SK-N-SH treated with all-trans-retinoic acid at 6 μM for 48 hours (cell line): Measurements from ENCODE around the gene ARHGEF7.

Source experiments
- ATAC-seq: fragments of 200-7000 bp; cut with Tn5 transposase; 3 replicates; pipeline ENCODE4 v1.9.1; 2020; ENCODE audit warnings: mild to moderate bottlenecking, moderate library complexity
- ARNTL ChIP-seq: fragments of 450-650 bp; formaldehyde crosslinking; IDR thresholded peaks from 2 replicates; pipeline ENCODE4 v1.5.0; 2020; ENCODE audit warnings: low read depth, mild to moderate bottlenecking, moderate library complexity, borderline replicate concordance
- BACH2 ChIP-seq: fragments of 250-450 bp; sonication (Bioruptor Pico); IDR thresholded peaks from 2 replicates; pipeline ENCODE4 v1.9.0; 2021; ENCODE audit warnings: mild to moderate bottlenecking, borderline replicate concordance
- CSDC2 ChIP-seq: fragments of 250-450 bp; sonication (Bioruptor Pico); IDR thresholded peaks from 2 replicates; pipeline ENCODE4 v1.5.0; 2020; ENCODE audit warnings: mild to moderate bottlenecking, moderate library complexity
- ESRRG ChIP-seq: fragments of 250-450 bp; sonication (Bioruptor Pico); IDR thresholded peaks from 2 replicates; pipeline ENCODE4 v1.6.1; 2021; ENCODE audit warnings: mild to moderate bottlenecking
- GLIS3 ChIP-seq: fragments of 250-450 bp; sonication (Bioruptor Pico); IDR thresholded peaks from 2 replicates; pipeline ENCODE4 v1.5.0; 2020; ENCODE audit warnings: mild to moderate bottlenecking, moderate library complexity
- ISL1 ChIP-seq: fragments of 250-450 bp; sonication (Bioruptor Pico); IDR thresholded peaks from 2 replicates; pipeline ENCODE4 v2.1.2; 2022; ENCODE audit warnings: mild to moderate bottlenecking, moderate library complexity
- OSR1 ChIP-seq: fragments of 250-450 bp; sonication (Bioruptor Pico); IDR thresholded peaks from 2 replicates; pipeline ENCODE4 v1.8.0; 2022; ENCODE audit warnings: moderate library complexity, mild to moderate bottlenecking, inconsistent platforms
- PPARA ChIP-seq: fragments of 250-450 bp; sonication (Bioruptor Pico); IDR thresholded peaks from 2 replicates; pipeline ENCODE4 v1.5.0; 2020; ENCODE audit warnings: mild to moderate bottlenecking, borderline replicate concordance
- RARB ChIP-seq: fragments of 250-450 bp; sonication (Bioruptor Pico); IDR thresholded peaks from 2 replicates; pipeline ENCODE4 v1.8.0; 2021; ENCODE audit warnings: mild to moderate bottlenecking, moderate library complexity
- SNAI2 ChIP-seq: fragments of 250-450 bp; sonication (Bioruptor Pico); IDR thresholded peaks from 2 replicates; pipeline ENCODE4 v1.5.0; 2020; ENCODE audit warnings: mild to moderate bottlenecking, moderate library complexity
- TOX ChIP-seq: fragments of 250-450 bp; sonication (Bioruptor Pico); IDR thresholded peaks from 2 replicates; pipeline ENCODE4 v1.8.0; 2021; ENCODE audit warnings: mild to moderate bottlenecking, moderate library complexity, borderline replicate concordance
- ZC3H10 ChIP-seq: fragments of 250-450 bp; sonication (Bioruptor Pico); IDR thresholded peaks from 2 replicates; pipeline ENCODE4 v1.5.1; 2021; ENCODE audit warnings: mild to moderate bottlenecking, moderate library complexity
- ZFP3 ChIP-seq: fragments of 250-450 bp; sonication (Bioruptor Pico); IDR thresholded peaks from 2 replicates; pipeline ENCODE4 v1.5.0; 2020; ENCODE audit warnings: mild to moderate bottlenecking, moderate library complexity
- ZFP30 ChIP-seq: fragments of 450-650 bp; formaldehyde crosslinking; IDR thresholded peaks from 2 replicates; pipeline ENCODE4 v1.5.0; 2022; ENCODE audit warnings: mild to moderate bottlenecking, moderate library complexity
- ZNF565 ChIP-seq: fragments of 450-650 bp; formaldehyde crosslinking; conservative IDR thresholded peaks from 2 replicates; pipeline ENCODE4 v1.5.0; 2020; ENCODE audit warnings: low read depth, mild to moderate bottlenecking, moderate library complexity
- ZNF70 ChIP-seq: fragments of 450-650 bp; formaldehyde crosslinking; IDR thresholded peaks from 2 replicates; pipeline ENCODE4 v1.5.0; 2020; ENCODE audit warnings: mild to moderate bottlenecking, moderate library complexity
- ZNF8 ChIP-seq: fragments of 450-650 bp; formaldehyde crosslinking; IDR thresholded peaks from 2 replicates; pipeline ENCODE4 v1.5.0; 2020; ENCODE audit warnings: mild to moderate bottlenecking, moderate library complexity
- TF ChIP-seq, protein P1 (sequence below): fragments of 250-450 bp; sonication (Bioruptor Pico); IDR thresholded peaks from 2 replicates; pipeline ENCODE4 v1.8.0; 2020; ENCODE audit warnings: mild to moderate bottlenecking, moderate library complexity, borderline replicate concordance
- TF ChIP-seq, protein P2 (sequence below): fragments of 250-450 bp; sonication (Bioruptor Pico); IDR thresholded peaks from 2 replicates; pipeline ENCODE4 v1.5.1; 2020; ENCODE audit warnings: low read depth, mild to moderate bottlenecking, moderate library complexity
- TF ChIP-seq, protein P3 (sequence below): fragments of 250-450 bp; sonication (Bioruptor Pico); IDR thresholded peaks from 2 replicates; pipeline ENCODE4 v1.5.1; 2021; ENCODE audit warnings: mild to moderate bottlenecking, moderate library complexity
- TF ChIP-seq, protein P4 (sequence below): fragments of 250-450 bp; sonication (Bioruptor Pico); IDR thresholded peaks from 2 replicates; pipeline ENCODE4 v1.5.0; 2020; ENCODE audit warnings: mild to moderate bottlenecking, moderate library complexity

ARHGEF7 gene

DNA sequence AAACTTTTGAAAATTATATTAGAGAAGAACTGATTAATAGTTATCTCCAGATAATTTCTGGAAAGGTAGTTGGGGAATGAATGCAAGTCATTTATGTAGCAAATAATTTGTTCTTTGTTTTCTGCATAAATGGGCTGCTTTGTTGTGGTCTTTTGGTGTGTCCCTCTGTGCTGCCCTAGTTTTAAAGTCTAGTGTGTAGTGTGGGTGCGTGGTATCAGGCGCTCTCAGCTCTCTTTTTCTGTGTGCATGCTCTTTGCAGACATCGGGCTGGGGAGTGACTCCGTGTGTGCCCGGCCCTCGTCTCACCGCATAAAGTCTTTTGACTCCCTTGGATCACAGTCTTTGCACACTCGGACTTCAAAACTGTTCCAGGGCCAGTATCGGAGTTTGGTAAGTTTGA, 94.5 kb downstream of the ARHGEF7 start:
- no peak for TF ChIP-seq ZFP3
- TF ChIP-seq OSR1 (CRISPR knock-in tag) = no peak
- TF ChIP-seq ZNF565 (CRISPR knock-in tag) = no peak
- TF ChIP-seq, protein P1, sequence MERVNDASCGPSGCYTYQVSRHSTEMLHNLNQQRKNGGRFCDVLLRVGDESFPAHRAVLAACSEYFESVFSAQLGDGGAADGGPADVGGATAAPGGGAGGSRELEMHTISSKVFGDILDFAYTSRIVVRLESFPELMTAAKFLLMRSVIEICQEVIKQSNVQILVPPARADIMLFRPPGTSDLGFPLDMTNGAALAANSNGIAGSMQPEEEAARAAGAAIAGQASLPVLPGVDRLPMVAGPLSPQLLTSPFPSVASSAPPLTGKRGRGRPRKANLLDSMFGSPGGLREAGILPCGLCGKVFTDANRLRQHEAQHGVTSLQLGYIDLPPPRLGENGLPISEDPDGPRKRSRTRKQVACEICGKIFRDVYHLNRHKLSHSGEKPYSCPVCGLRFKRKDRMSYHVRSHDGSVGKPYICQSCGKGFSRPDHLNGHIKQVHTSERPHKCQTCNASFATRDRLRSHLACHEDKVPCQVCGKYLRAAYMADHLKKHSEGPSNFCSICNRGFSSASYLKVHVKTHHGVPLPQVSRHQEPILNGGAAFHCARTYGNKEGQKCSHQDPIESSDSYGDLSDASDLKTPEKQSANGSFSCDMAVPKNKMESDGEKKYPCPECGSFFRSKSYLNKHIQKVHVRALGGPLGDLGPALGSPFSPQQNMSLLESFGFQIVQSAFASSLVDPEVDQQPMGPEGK (CRISPR knock-in tag) = no peak
- TF ChIP-seq TOX = no peak
- TF ChIP-seq CSDC2 (CRISPR knock-in tag) = no peak
- no peak for TF ChIP-seq ESRRG (CRISPR knock-in tag)
- TF ChIP-seq, protein P2, sequence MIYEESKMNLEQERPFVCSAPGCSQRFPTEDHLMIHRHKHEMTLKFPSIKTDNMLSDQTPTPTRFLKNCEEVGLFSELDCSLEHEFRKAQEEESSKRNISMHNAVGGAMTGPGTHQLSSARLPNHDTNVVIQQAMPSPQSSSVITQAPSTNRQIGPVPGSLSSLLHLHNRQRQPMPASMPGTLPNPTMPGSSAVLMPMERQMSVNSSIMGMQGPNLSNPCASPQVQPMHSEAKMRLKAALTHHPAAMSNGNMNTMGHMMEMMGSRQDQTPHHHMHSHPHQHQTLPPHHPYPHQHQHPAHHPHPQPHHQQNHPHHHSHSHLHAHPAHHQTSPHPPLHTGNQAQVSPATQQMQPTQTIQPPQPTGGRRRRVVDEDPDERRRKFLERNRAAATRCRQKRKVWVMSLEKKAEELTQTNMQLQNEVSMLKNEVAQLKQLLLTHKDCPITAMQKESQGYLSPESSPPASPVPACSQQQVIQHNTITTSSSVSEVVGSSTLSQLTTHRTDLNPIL = no peak
- no peak for TF ChIP-seq BACH2 (CRISPR knock-in tag)
- no peak for TF ChIP-seq ZNF8 (CRISPR knock-in tag)
- no peak for TF ChIP-seq ZFP30 (CRISPR knock-in tag)
- TF ChIP-seq ZC3H10 (CRISPR knock-in tag) = no peak
- TF ChIP-seq, protein P3, sequence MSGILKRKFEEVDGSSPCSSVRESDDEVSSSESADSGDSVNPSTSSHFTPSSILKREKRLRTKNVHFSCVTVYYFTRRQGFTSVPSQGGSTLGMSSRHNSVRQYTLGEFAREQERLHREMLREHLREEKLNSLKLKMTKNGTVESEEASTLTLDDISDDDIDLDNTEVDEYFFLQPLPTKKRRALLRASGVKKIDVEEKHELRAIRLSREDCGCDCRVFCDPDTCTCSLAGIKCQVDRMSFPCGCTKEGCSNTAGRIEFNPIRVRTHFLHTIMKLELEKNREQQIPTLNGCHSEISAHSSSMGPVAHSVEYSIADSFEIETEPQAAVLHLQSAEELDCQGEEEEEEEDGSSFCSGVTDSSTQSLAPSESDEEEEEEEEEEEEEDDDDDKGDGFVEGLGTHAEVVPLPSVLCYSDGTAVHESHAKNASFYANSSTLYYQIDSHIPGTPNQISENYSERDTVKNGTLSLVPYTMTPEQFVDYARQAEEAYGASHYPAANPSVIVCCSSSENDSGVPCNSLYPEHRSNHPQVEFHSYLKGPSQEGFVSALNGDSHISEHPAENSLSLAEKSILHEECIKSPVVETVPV = no peak
- TF ChIP-seq RARB = no peak
- TF ChIP-seq ISL1 (CRISPR knock-in tag) = no peak
- no peak for TF ChIP-seq GLIS3
- TF ChIP-seq ZNF70 = no peak
- no peak for TF ChIP-seq ARNTL
- TF ChIP-seq, protein P4, sequence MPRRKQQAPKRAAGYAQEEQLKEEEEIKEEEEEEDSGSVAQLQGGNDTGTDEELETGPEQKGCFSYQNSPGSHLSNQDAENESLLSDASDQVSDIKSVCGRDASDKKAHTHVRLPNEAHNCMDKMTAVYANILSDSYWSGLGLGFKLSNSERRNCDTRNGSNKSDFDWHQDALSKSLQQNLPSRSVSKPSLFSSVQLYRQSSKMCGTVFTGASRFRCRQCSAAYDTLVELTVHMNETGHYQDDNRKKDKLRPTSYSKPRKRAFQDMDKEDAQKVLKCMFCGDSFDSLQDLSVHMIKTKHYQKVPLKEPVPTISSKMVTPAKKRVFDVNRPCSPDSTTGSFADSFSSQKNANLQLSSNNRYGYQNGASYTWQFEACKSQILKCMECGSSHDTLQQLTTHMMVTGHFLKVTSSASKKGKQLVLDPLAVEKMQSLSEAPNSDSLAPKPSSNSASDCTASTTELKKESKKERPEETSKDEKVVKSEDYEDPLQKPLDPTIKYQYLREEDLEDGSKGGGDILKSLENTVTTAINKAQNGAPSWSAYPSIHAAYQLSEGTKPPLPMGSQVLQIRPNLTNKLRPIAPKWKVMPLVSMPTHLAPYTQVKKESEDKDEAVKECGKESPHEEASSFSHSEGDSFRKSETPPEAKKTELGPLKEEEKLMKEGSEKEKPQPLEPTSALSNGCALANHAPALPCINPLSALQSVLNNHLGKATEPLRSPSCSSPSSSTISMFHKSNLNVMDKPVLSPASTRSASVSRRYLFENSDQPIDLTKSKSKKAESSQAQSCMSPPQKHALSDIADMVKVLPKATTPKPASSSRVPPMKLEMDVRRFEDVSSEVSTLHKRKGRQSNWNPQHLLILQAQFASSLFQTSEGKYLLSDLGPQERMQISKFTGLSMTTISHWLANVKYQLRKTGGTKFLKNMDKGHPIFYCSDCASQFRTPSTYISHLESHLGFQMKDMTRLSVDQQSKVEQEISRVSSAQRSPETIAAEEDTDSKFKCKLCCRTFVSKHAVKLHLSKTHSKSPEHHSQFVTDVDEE (CRISPR knock-in tag) = no peak
- no peak for ATAC-seq

DNA sequence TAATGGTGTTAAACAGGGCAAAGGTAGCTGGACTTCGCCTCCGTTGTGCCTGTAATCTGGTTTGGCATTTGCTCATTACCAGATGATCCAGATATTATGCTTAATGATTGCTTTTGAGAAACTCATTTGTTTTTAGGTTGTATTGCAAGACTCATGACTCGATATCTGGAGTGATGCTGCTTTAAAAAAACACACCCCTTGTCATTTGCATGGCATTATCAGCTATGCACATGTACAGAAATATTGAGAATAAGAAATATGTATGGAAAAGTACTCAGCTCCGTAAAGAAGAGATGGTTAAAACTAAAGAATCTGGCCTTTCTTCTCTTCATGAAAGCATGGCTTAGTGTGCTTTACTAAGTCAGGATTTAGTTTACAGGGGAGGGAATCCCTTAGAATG, 95.0 kb downstream of the ARHGEF7 start:
- no peak for TF ChIP-seq OSR1 (CRISPR knock-in tag)
- TF ChIP-seq, protein P3 = no peak
- no peak for TF ChIP-seq PPARA (CRISPR knock-in tag)
- TF ChIP-seq ZNF8 (CRISPR knock-in tag) = no peak
- no peak for TF ChIP-seq ZNF565 (CRISPR knock-in tag)
- no peak for TF ChIP-seq ZC3H10 (CRISPR knock-in tag)
- ATAC-seq = no peak; the same call in 1 of the 3 replicates

DNA sequence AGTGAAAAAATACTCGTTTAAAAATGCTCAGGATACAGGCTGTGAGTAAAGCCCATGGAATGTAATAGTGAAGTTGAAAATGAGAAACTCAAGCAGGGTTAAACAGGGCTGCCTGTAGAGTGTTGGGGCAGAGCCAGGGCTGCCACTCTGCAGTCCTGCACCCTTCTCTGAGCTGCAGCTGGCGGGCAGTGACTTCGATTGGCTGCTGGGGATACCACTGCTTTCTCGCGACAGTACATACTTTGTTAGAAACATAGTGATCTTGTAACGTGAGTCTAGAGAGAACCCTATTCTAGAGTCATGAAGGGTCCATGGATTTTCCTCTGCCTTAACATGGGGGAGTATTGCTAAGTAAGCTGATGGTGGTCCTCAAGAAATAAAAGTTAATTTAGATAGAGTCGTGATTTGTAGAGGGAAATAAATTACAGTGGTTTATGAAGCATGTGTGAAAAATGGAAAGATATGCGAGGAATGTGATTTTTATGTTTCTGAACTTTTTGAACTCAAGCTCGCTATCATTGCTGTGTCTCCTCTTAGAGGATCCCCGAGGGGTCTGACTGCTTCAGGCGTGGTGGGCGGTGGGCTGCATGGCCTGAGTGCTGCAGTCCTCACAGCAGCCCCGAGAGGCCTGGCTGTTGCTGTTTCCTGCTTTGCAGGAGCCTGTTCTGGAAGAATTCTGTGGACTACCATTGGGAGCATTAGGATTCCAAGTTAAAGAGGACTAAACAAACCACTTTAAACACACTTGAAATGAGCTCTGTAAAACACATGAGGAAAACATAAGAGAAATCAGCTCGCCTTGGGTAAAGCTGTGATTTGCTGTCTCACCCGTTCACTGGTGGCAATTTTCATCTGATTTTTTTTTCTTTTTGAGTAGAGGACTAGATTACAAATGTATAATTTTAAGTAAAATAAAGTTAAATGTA, 95.7 kb downstream of the ARHGEF7 start:
- no peak for TF ChIP-seq ZNF70
- no peak for TF ChIP-seq ZC3H10 (CRISPR knock-in tag)
- no peak for TF ChIP-seq SNAI2 (CRISPR knock-in tag)
- TF ChIP-seq, protein P4 (CRISPR knock-in tag) = no peak
- TF ChIP-seq, all 23 proteins: peak for 0
- ATAC-seq = peak; percentile 97
